Loucy (cell line): ENCODE results near the gene P2RX3.
A peak's percentile ranks its signal among the peaks of the same experiment; 100 is the strongest.

Experiments
- H2AFZ ChIP-seq: fragments of 200-600 bp; sonication (generic); 2 replicates; pipeline ENCODE4 v1.6.0; 2016; ENCODE audit warnings: antibody characterized with exemption, mild to moderate bottlenecking, low read length, moderate library complexity
- H3F3A ChIP-seq: fragments of 200-600 bp; 2 replicates; pipeline ENCODE4 v1.6.0; 2016; ENCODE audit warnings: antibody characterized with exemption, low read depth, mild to moderate bottlenecking
- H3K27me3 ChIP-seq: fragments of 200-600 bp; sonication (generic); 2 replicates; pipeline ENCODE4 v1.6.1; 2014; ENCODE audit warnings: low read length, mild to moderate bottlenecking; ENCODE audit not compliant: insufficient read depth, poor library complexity, severe bottlenecking
- H3K36me3 ChIP-seq: fragments of 200-600 bp; sonication (generic); 2 replicates; pipeline ENCODE4 v1.6.1; 2016; ENCODE audit warnings: low read length; ENCODE audit not compliant: insufficient read depth
- H3K4me1 ChIP-seq: fragments of 200-600 bp; sonication (generic); 2 replicates; pipeline ENCODE4 v1.5.1; 2014; ENCODE audit warnings: low read length, mild to moderate bottlenecking; ENCODE audit not compliant: insufficient read depth, poor library complexity, severe bottlenecking
- H3K4me2 ChIP-seq: fragments of 200-600 bp; sonication (generic); 2 replicates; pipeline ENCODE4 v1.6.0; 2014; ENCODE audit warnings: antibody characterized with exemption, low read length, low read depth, mild to moderate bottlenecking; ENCODE audit not compliant: poor library complexity, severe bottlenecking
- H3K4me3 ChIP-seq: fragments of 200-600 bp; sonication (generic); 2 replicates; pipeline ENCODE4 v1.5.1; 2014; ENCODE audit warnings: low read length, mild to moderate bottlenecking, mixed read lengths; ENCODE audit not compliant: poor library complexity, severe bottlenecking
- H3K79me2 ChIP-seq: fragments of 200-600 bp; sonication (generic); 2 replicates; pipeline ENCODE4 v1.6.1; 2014; ENCODE audit warnings: low read length; ENCODE audit not compliant: insufficient read depth
- H3K9ac ChIP-seq: fragments of 200-600 bp; sonication (generic); 2 replicates; pipeline ENCODE4 v1.6.0; 2014; ENCODE audit warnings: mild to moderate bottlenecking, low read depth, low read length, moderate library complexity; ENCODE audit not compliant: poor library complexity, severe bottlenecking
- H3K9me2 ChIP-seq: fragments of 200-600 bp; sonication (generic); replicated peaks from 2 replicates; pipeline ENCODE4 v1.6.1; 2016; ENCODE audit warnings: low read depth, low read length, mixed read lengths
- H3K9me3 ChIP-seq: fragments of 200-600 bp; sonication (generic); 2 replicates; pipeline ENCODE4 v1.6.1; 2014; ENCODE audit warnings: mild to moderate bottlenecking, antibody characterized with exemption, low read length, low read depth; ENCODE audit not compliant: insufficient read depth
- H4K20me1 ChIP-seq: fragments of 200-600 bp; sonication (generic); 2 replicates; pipeline ENCODE4 v1.6.0; 2014; ENCODE audit warnings: antibody characterized with exemption, low read length, mild to moderate bottlenecking; ENCODE audit not compliant: insufficient read depth, poor library complexity, severe bottlenecking
- CTCF ChIP-seq: fragments of 200-600 bp; sonication (generic); conservative IDR thresholded peaks from 2 replicates; pipeline ENCODE4 v1.5.1; 2014; ENCODE audit warnings: mild to moderate bottlenecking, antibody characterized with exemption, low read length
- EZH2phosphoT487 ChIP-seq: fragments of 200-600 bp; IDR thresholded peaks from 2 replicates; pipeline ENCODE4 v1.6.1; 2018; ENCODE audit warnings: antibody characterized with exemption, mild to moderate bottlenecking, moderate library complexity, borderline replicate concordance

Gene P2RX3

GRCh38 chr11:57339328-57339727 lies 1.2 kb downstream of the P2RX3 start:
- Histone ChIP-seq H3F3A (no peaks in the 10 kb centered on the region), H3K4me3 (no peak overlapping the region), H3K9me3 (no peaks in the 10 kb centered on the region), H3K9ac (peak overlapping the region; percentile 23), H2AFZ (peak overlapping the region; percentile 50; the same call in 1 of the 2 replicates), H3K4me1 (peaks cover 23% of the 10 kb centered on the region), H4K20me1 (peaks cover 3% of the 10 kb centered on the region), H3K36me3 (no peaks in the 10 kb centered on the region), H3K79me2 (peaks cover 20% of the 10 kb centered on the region), H3K4me2 (no peak overlapping the region), H3K27me3 (no peaks in the 10 kb centered on the region), H3K9me2 (no peaks in the 10 kb centered on the region)
- TF ChIP-seq CTCF (no peak), EZH2phosphoT487 (no peak)

- H3K79me2 ChIP-seq: peaks cover 12% of the 10 kb centered on the region
- no peaks in the 10 kb centered on the region for H3K27me3 ChIP-seq
- no peaks in the 10 kb centered on the region for H3K9me3 ChIP-seq
- no peak overlapping the region for H3K4me2 ChIP-seq
- H3K4me3 ChIP-seq: no peak overlapping the region
- no peaks in the 10 kb centered on the region for H3K36me3 ChIP-seq
- H3K4me1 ChIP-seq: peaks cover 20% of the 10 kb centered on the region
- no peaks in the 10 kb centered on the region for H3F3A ChIP-seq
- H2AFZ ChIP-seq: peak overlapping the region; percentile 84; the same call in 1 of the 2 replicates
- H4K20me1 ChIP-seq: no peaks in the 10 kb centered on the region
- TF ChIP-seq EZH2phosphoT487 (no peak), CTCF (peak; percentile 68)
- H3K9me2 ChIP-seq: no peaks in the 10 kb centered on the region
- H3K9ac ChIP-seq: peak overlapping the region; percentile 23
These were observed 2.0 kb downstream of the P2RX3 start for GRCh38 chr11:57340039-57340615.

- H3K4me1 ChIP-seq: peaks cover 14% of the 10 kb centered on the region
- no peak overlapping the region for H3K4me2 ChIP-seq
- no peaks in the 10 kb centered on the region for H3K9me2 ChIP-seq
- H3K79me2 ChIP-seq: peaks cover 2% of the 10 kb centered on the region
- no peak overlapping the region for H3K9ac ChIP-seq
- H4K20me1 ChIP-seq: no peaks in the 10 kb centered on the region
- H3K27me3 ChIP-seq: no peaks in the 10 kb centered on the region
- no peak for TF ChIP-seq EZH2phosphoT487
- no peak for TF ChIP-seq CTCF
- H3K9me3 ChIP-seq: no peaks in the 10 kb centered on the region
- no peaks in the 10 kb centered on the region for H3K36me3 ChIP-seq
- H2AFZ ChIP-seq: peak overlapping the region; percentile 84; the same call in 1 of the 2 replicates
- no peak overlapping the region for H3K4me3 ChIP-seq
- H3F3A ChIP-seq: no peaks in the 10 kb centered on the region
These were observed 3.2 kb downstream of the P2RX3 start for GRCh38 chr11:57341250-57341808.
